Osteoblast (primary cell): ENCODE data around the gene HUS1B. TPM values are rescaled to one million over a fixed set of nuclear protein-coding genes. Genes with fewer than 3 reads are reported as not detected.

Source experiments
- DNase-seq: peaks from one replicate; pipeline ENCODE4 v3.0.0; 2011; ENCODE audit warnings: low spot score, mixed read lengths; ENCODE audit not compliant: insufficient read length; ENCODE audit errors: missing footprints
- H2AFZ ChIP-seq: 2 replicates; pipeline ENCODE4 v1.6.0; 2011; ENCODE audit warnings: mild to moderate bottlenecking, low read length
- H3K27ac ChIP-seq: 2 replicates; pipeline ENCODE4 v1.5.1; 2011; ENCODE audit warnings: mild to moderate bottlenecking, low read depth, low read length, moderate library complexity
- H3K27me3 ChIP-seq: 2 replicates; pipeline ENCODE4 v1.6.0; 2012; ENCODE audit warnings: mild to moderate bottlenecking, control low read depth, inconsistent platforms, low read length, moderate library complexity; ENCODE audit not compliant: insufficient read depth
- H3K36me3 ChIP-seq: 2 replicates; pipeline ENCODE4 v1.5.1; 2011; ENCODE audit warnings: mild to moderate bottlenecking, low read length, control low read depth, moderate library complexity; ENCODE audit not compliant: insufficient read depth
- H3K4me1 ChIP-seq: 2 replicates; pipeline ENCODE4 v1.5.1; 2011; ENCODE audit warnings: mild to moderate bottlenecking, low read length, control low read depth, moderate library complexity; ENCODE audit not compliant: insufficient read depth
- H3K4me2 ChIP-seq: 2 replicates; pipeline ENCODE4 v1.6.0; 2011; ENCODE audit warnings: mild to moderate bottlenecking, low read length; ENCODE audit not compliant: insufficient read depth
- H3K4me3 ChIP-seq: fragments of 200-600 bp; sonication (generic); 3 replicates; pipeline ENCODE4 v1.5.1; 2012; ENCODE audit warnings: mild to moderate bottlenecking, low read length, inconsistent platforms; ENCODE audit not compliant: insufficient read depth
- H3K79me2 ChIP-seq: 2 replicates; pipeline ENCODE4 v1.6.0; 2012; ENCODE audit warnings: mild to moderate bottlenecking, low read length, control low read depth, inconsistent platforms; ENCODE audit not compliant: insufficient read depth
- H3K9me3 ChIP-seq: 2 replicates; pipeline ENCODE4 v1.5.1; 2011; ENCODE audit warnings: low read depth, low read length, control low read depth
- H4K20me1 ChIP-seq: 2 replicates; pipeline ENCODE4 v1.6.0; 2012; ENCODE audit warnings: mild to moderate bottlenecking, low read length, control low read depth; ENCODE audit not compliant: insufficient read depth
- CTCF ChIP-seq: IDR thresholded peaks from 2 replicates; pipeline ENCODE4 v1.5.1; 2011; ENCODE audit warnings: mild to moderate bottlenecking, low read depth, low read length, moderate library complexity; ENCODE audit errors: extremely low read depth
- total RNA-seq: library from RNA; depleted of rRNA; stranded (reverse); fragments of >200 nt; gene quantifications from 2 replicates; pipeline ENCODE4 v1.2.3, GENCODE V29; 2012

The HUS1B gene
- total RNA-seq, 1 donor = 0.72 TPM

GRCh38 chr6:658244-658643 lies 1.3 kb upstream of the HUS1B start:
- H3K4me3 ChIP-seq = no peak overlapping the region
- no peaks in the 10 kb centered on the region for H3K36me3 ChIP-seq
- peak overlapping the region; percentile 63 for H3K4me2 ChIP-seq
- H3K4me1 ChIP-seq = peaks cover 9% of the 10 kb centered on the region
- TF ChIP-seq CTCF = no peak
- peaks cover 8% of the 10 kb centered on the region for H4K20me1 ChIP-seq
- H3K27me3 ChIP-seq = no peaks in the 10 kb centered on the region
- no peaks in the 10 kb centered on the region for H3K9me3 ChIP-seq
- peak; percentile 87 for DNase-seq
- peak overlapping the region; percentile 95 for H3K27ac ChIP-seq
- no peak overlapping the region for H2AFZ ChIP-seq
- peaks cover 65% of the 10 kb centered on the region for H3K79me2 ChIP-seq

- DNase-seq = peak; percentile 43
- Histone ChIP-seq H3K4me2 (peak overlapping the region; percentile 63), H2AFZ (no peak overlapping the region), H3K27me3 (no peaks in the 10 kb centered on the region), H3K79me2 (peaks cover 60% of the 10 kb centered on the region), H3K4me1 (peaks cover 9% of the 10 kb centered on the region), H3K27ac (peak overlapping the region; percentile 95), H3K4me3 (peak overlapping the region; percentile 10), H3K36me3 (no peaks in the 10 kb centered on the region), H3K9me3 (no peaks in the 10 kb centered on the region), H4K20me1 (peaks cover 8% of the 10 kb centered on the region)
- TF ChIP-seq CTCF = no peak
These were observed 843 bp upstream of the HUS1B start for GRCh38 chr6:657743-658142.

- no peak for TF ChIP-seq CTCF
- Histone ChIP-seq H3K4me2 (no peak overlapping the region), H3K36me3 (no peaks in the 10 kb centered on the region), H4K20me1 (peaks cover 8% of the 10 kb centered on the region), H3K27me3 (no peaks in the 10 kb centered on the region), H3K9me3 (no peaks in the 10 kb centered on the region), H3K27ac (no peak overlapping the region), H3K4me3 (no peak overlapping the region), H3K4me1 (peaks cover 9% of the 10 kb centered on the region), H3K79me2 (peaks cover 29% of the 10 kb centered on the region), H2AFZ (no peak overlapping the region)
- no peak for DNase-seq
These were observed 2.8 kb downstream of the HUS1B start for GRCh38 chr6:654136-654535.

GRCh38 chr6:652865-653264 lies 4.0 kb downstream of the HUS1B start:
- Histone ChIP-seq H3K9me3 (no peaks in the 10 kb centered on the region), H3K4me2 (no peak overlapping the region), H3K4me1 (peaks cover 6% of the 10 kb centered on the region), H3K4me3 (no peak overlapping the region), H2AFZ (no peak overlapping the region), H4K20me1 (peaks cover 8% of the 10 kb centered on the region), H3K36me3 (no peaks in the 10 kb centered on the region), H3K79me2 (peaks cover 26% of the 10 kb centered on the region), H3K27ac (no peak overlapping the region), H3K27me3 (no peaks in the 10 kb centered on the region)
- no peak for TF ChIP-seq CTCF
- DNase-seq = no peak
